CD4-positive, CD25-positive, alpha-beta regulatory T cell (primary cell): ENCODE measurements around the gene NXPH3. TPM values are rescaled to one million over a fixed set of nuclear protein-coding genes. Genes with fewer than 3 reads are reported as not detected.
A peak's percentile ranks its signal among the peaks of the same experiment; 100 is the strongest.

Experiments used
- ATAC-seq, 2 donors: fragments of 150-1000 bp; cut with Tn5 transposase; one replicate each; pipeline ENCODE4 v1.10.0; 2021; ENCODE audit warnings: low read depth in 2 of 2, moderate number of reproducible peaks in 2 of 2, moderate library complexity in 1 of 2
- DNase-seq, 3 donors: peaks; one replicate each; pipeline versions ENCODE4 v3.0.0 to v3.0.0-alpha.2; 2012 to 2022; ENCODE audit warnings: mixed read lengths in 1 of 3
- H3K27ac ChIP-seq: one replicate; pipeline ENCODE4 v1.7.0; 2013; ENCODE audit warnings: mild to moderate bottlenecking, low read length; ENCODE audit not compliant: insufficient read depth, poor library complexity, severe bottlenecking
- H3K27me3 ChIP-seq: one replicate; pipeline ENCODE4 v1.7.0; 2013; ENCODE audit warnings: low read length; ENCODE audit not compliant: control insufficient read depth, insufficient read depth
- H3K36me3 ChIP-seq: one replicate; pipeline ENCODE4 v1.7.0; 2013; ENCODE audit warnings: mild to moderate bottlenecking, low read length, moderate library complexity; ENCODE audit not compliant: control insufficient read depth, insufficient read depth
- H3K4me1 ChIP-seq: 2 replicates; pipeline ENCODE4 v1.7.0; 2013; ENCODE audit warnings: mild to moderate bottlenecking, low read length; ENCODE audit not compliant: insufficient read depth, control insufficient read depth, poor library complexity, severe bottlenecking
- H3K4me3 ChIP-seq: one replicate; pipeline ENCODE4 v1.7.0; 2013; ENCODE audit warnings: low read depth, mild to moderate bottlenecking, low read length, moderate library complexity
- H3K9me3 ChIP-seq, 2 experiments: 1 replicate in 1 of 2; 2 replicates in 1 of 2; pipeline ENCODE4 v1.7.0; 2013; ENCODE audit warnings: low read length in 2 of 2, mild to moderate bottlenecking in 1 of 2, moderate library complexity in 1 of 2; ENCODE audit not compliant: control insufficient read depth in 2 of 2
- H3K27ac Mint-ChIP-seq, 3 donors: one replicate each; pipeline ENCODE4 v1.8.0; 2020 to 2022; ENCODE audit warnings: mild to moderate bottlenecking in 3 of 3, mixed read lengths in 3 of 3, moderate library complexity in 2 of 3
- H3K27me3 Mint-ChIP-seq: one replicate; pipeline ENCODE4 v1.8.0; 2022; ENCODE audit warnings: mild to moderate bottlenecking, mixed read lengths
- H3K36me3 Mint-ChIP-seq: one replicate; pipeline ENCODE4 v1.8.0; 2020; ENCODE audit warnings: mixed read lengths
- H3K4me1 Mint-ChIP-seq, 4 donors: one replicate each; pipeline ENCODE4 v1.8.0; 2020 to 2022; ENCODE audit warnings: mixed read lengths in 4 of 4, mild to moderate bottlenecking in 1 of 4
- H3K4me3 Mint-ChIP-seq, 4 donors: one replicate each; pipeline ENCODE4 v1.8.0; 2020 to 2022; ENCODE audit warnings: mild to moderate bottlenecking in 4 of 4, mixed read lengths in 4 of 4, moderate library complexity in 3 of 4
- H3K9me3 Mint-ChIP-seq, 7 donors: one replicate each; pipeline ENCODE4 v1.8.0; 2020 to 2022; ENCODE audit warnings: mixed read lengths in 7 of 7, mild to moderate bottlenecking in 3 of 7, moderate library complexity in 2 of 7
- polyA plus RNA-seq, 4 donors: library from polyadenylated mRNA; unstranded; fragments of 300-500 nt; fragmentation: Illumina TruSeq; gene quantifications; one replicate each; pipeline ENCODE4 v1.2.3, GENCODE V29; 2021
- total RNA-seq: library from RNA; stranded (reverse); gene quantifications from one replicate; pipeline ENCODE4 v1.2.3, GENCODE V29; 2022

Gene NXPH3
- total RNA-seq (not detected), polyA plus RNA-seq (not detected)

- peaks cover 0 to 28% (median 11%) of the 10 kb centered on the region in 4 donors for H3K4me1 Mint-ChIP-seq
Observed at GRCh38 chr17:49575679-49576087, at the start of gene NXPH3. TSS of gene NXPH3 (plus strand) at chr17:49575871. CDS start at chr17:49576220, 349 bp downstream.

GRCh38 chr17:49527927-49528651 lies 47.6 kb upstream of the NXPH3 start:
- H3K36me3 ChIP-seq = no peaks in the 10 kb centered on the region
- peaks cover 4% of the 10 kb centered on the region for H3K27me3 ChIP-seq
- Mint-ChIP-seq H3K27me3 (peaks cover 15% of the 10 kb centered on the region), H3K27ac (no peak overlapping the region), H3K36me3 (no peaks in the 10 kb centered on the region), H3K9me3 (no peaks in the 10 kb centered on the region), H3K4me3 (no peak overlapping the region), H3K4me1 (peaks cover 0 to 10% (median 0%) of the 10 kb centered on the region in 4 donors)
- no peaks in the 10 kb centered on the region for H3K9me3 ChIP-seq
- no peak for ATAC-seq
- H3K4me1 ChIP-seq = peaks cover 3% of the 10 kb centered on the region
- H3K4me3 ChIP-seq = no peak overlapping the region
- H3K27ac ChIP-seq = no peak overlapping the region
- no peak for DNase-seq

More at GRCh38 chr17:49575679-49576087, at the start of gene NXPH3:
- peaks cover 67% of the 10 kb centered on the region for H3K27me3 Mint-ChIP-seq
- H3K36me3 ChIP-seq = no peaks in the 10 kb centered on the region
- H3K27ac ChIP-seq = peak within 1 kb of the TSS; percentile 5
- H3K9me3 Mint-ChIP-seq = peaks cover 0 to 3% (median 0%) of the 10 kb centered on the region in 7 donors
- H3K36me3 Mint-ChIP-seq = no peaks in the 10 kb centered on the region
- H3K27ac Mint-ChIP-seq = no peak within 1 kb of the TSS
- peak within 1 kb of the TSS; percentile 49 to 82 (median 54) for H3K4me3 Mint-ChIP-seq
- H3K27me3 ChIP-seq = peaks cover 10% of the 10 kb centered on the region
- H3K4me1 ChIP-seq = peaks cover 14% of the 10 kb centered on the region
- ATAC-seq = peak; percentile 33 to 62
- H3K4me3 ChIP-seq = no peak within 1 kb of the TSS
- H3K9me3 ChIP-seq = no peaks in the 10 kb centered on the region
- peak; percentile 46 to 54 (median 51) for DNase-seq

- H3K27ac Mint-ChIP-seq = no peak overlapping the region
- H3K4me1 Mint-ChIP-seq = peaks cover 0 to 3% (median 0%) of the 10 kb centered on the region in 4 donors
- Histone ChIP-seq H3K4me1 (peaks cover 1% of the 10 kb centered on the region), H3K36me3 (no peaks in the 10 kb centered on the region), H3K4me3 (no peak overlapping the region), H3K27ac (no peak overlapping the region), H3K9me3 (no peaks in the 10 kb centered on the region), H3K27me3 (peaks cover 4% of the 10 kb centered on the region)
- no peaks in the 10 kb centered on the region for H3K9me3 Mint-ChIP-seq
- no peak overlapping the region for H3K4me3 Mint-ChIP-seq
- no peak for ATAC-seq
- no peak for DNase-seq
- peaks cover 24% of the 10 kb centered on the region for H3K27me3 Mint-ChIP-seq
- H3K36me3 Mint-ChIP-seq = no peaks in the 10 kb centered on the region
Observed at GRCh38 chr17:49528966-49529365, 46.7 kb upstream of the NXPH3 start.

- H3K27ac ChIP-seq = no peak overlapping the region
- Mint-ChIP-seq H3K36me3 (no peaks in the 10 kb centered on the region), H3K27ac (no peak overlapping the region), H3K4me3 (no peak overlapping the region), H3K27me3 (peaks cover 30% of the 10 kb centered on the region), H3K9me3 (no peaks in the 10 kb centered on the region), H3K4me1 (peaks cover 0 to 3% (median 0%) of the 10 kb centered on the region in 4 donors)
- H3K4me3 ChIP-seq = no peak overlapping the region
- DNase-seq (no peak), ATAC-seq (no peak)
- no peaks in the 10 kb centered on the region for H3K4me1 ChIP-seq
- H3K27me3 ChIP-seq = peaks cover 4% of the 10 kb centered on the region
- H3K9me3 ChIP-seq = no peaks in the 10 kb centered on the region
- H3K36me3 ChIP-seq = no peaks in the 10 kb centered on the region
Observed at GRCh38 chr17:49530118-49530517, 45.6 kb upstream of the NXPH3 start.

GRCh38 chr17:49543860-49544259 lies 31.8 kb upstream of the NXPH3 start:
- peaks cover 0 to 4% of the 10 kb centered on the region in 2 experiments for H3K9me3 ChIP-seq
- Mint-ChIP-seq H3K4me1 (no peaks in the 10 kb centered on the region), H3K27ac (no peak overlapping the region), H3K36me3 (no peaks in the 10 kb centered on the region), H3K27me3 (peaks cover 19% of the 10 kb centered on the region), H3K4me3 (no peak overlapping the region), H3K9me3 (peaks cover 0 to 9% (median 5%) of the 10 kb centered on the region in 7 donors)
- peaks cover 4% of the 10 kb centered on the region for H3K27me3 ChIP-seq
- no peaks in the 10 kb centered on the region for H3K36me3 ChIP-seq
- ATAC-seq (no peak), DNase-seq (no peak)
- H3K4me3 ChIP-seq = no peak overlapping the region
- no peak overlapping the region for H3K27ac ChIP-seq
- no peaks in the 10 kb centered on the region for H3K4me1 ChIP-seq

- no peaks in the 10 kb centered on the region for H3K4me1 ChIP-seq
- H3K27ac ChIP-seq = no peak overlapping the region
- H3K4me1 Mint-ChIP-seq = no peaks in the 10 kb centered on the region
- H3K9me3 Mint-ChIP-seq = peaks cover 0 to 9% (median 5%) of the 10 kb centered on the region in 7 donors
- H3K36me3 ChIP-seq = no peaks in the 10 kb centered on the region
- peaks cover 4% of the 10 kb centered on the region for H3K27me3 ChIP-seq
- no peak overlapping the region for H3K4me3 Mint-ChIP-seq
- ATAC-seq = no peak
- H3K4me3 ChIP-seq = no peak overlapping the region
- DNase-seq = no peak
- no peaks in the 10 kb centered on the region for H3K36me3 Mint-ChIP-seq
- H3K9me3 ChIP-seq = peaks cover 0 to 4% of the 10 kb centered on the region in 2 experiments
- no peak overlapping the region for H3K27ac Mint-ChIP-seq
- H3K27me3 Mint-ChIP-seq = peaks cover 14% of the 10 kb centered on the region
Observed at GRCh38 chr17:49545007-49545660, 30.5 kb upstream of the NXPH3 start.

GRCh38 chr17:49545806-49546545 lies 29.7 kb upstream of the NXPH3 start:
- Histone ChIP-seq H3K27ac (no peak overlapping the region), H3K27me3 (peaks cover 4% of the 10 kb centered on the region), H3K9me3 (peaks cover 0 to 3% of the 10 kb centered on the region in 2 experiments), H3K4me1 (no peaks in the 10 kb centered on the region), H3K4me3 (no peak overlapping the region), H3K36me3 (no peaks in the 10 kb centered on the region)
- Mint-ChIP-seq H3K36me3 (no peaks in the 10 kb centered on the region), H3K27ac (no peak overlapping the region), H3K4me1 (no peaks in the 10 kb centered on the region), H3K4me3 (no peak overlapping the region), H3K27me3 (peaks cover 9% of the 10 kb centered on the region), H3K9me3 (peaks cover 0 to 9% (median 5%) of the 10 kb centered on the region in 7 donors)
- DNase-seq = no peak
- ATAC-seq = no peak
